Vagina (tissue), 2 donors: Measurements from ENCODE around the gene MECP2.

Experiments
- CTCF ChIP-seq, 3 experiments: fragments of 450-650 bp in 2 of 3; fragments of 200-600 bp in 1 of 3; sonication (generic) in 1 of 3; IDR thresholded peaks; one replicate each; pipeline ENCODE4 v1.5.1; 2017 to 2019; ENCODE audit warnings: antibody characterized with exemption in 3 of 3, mild to moderate bottlenecking in 2 of 3, moderate library complexity in 2 of 3
- POLR2A ChIP-seq, 2 donors: fragments of 450-650 bp; IDR thresholded peaks; one replicate each; pipeline ENCODE4 v1.6.1; 2017; ENCODE audit warnings: antibody characterized with exemption in 2 of 2, mild to moderate bottlenecking in 2 of 2, moderate library complexity in 2 of 2

- TF ChIP-seq CTCF (IDR thresholded peaks at IDR 0.05) (no peak), POLR2A (IDR thresholded peaks at IDR 0.05) (no peak)
These were observed 85.1 kb downstream of the MECP2 start for GRCh38 chrX:154012336-154012991.
